ENCODE data around the gene VSNL1.

VSNL1 gene

DNA sequence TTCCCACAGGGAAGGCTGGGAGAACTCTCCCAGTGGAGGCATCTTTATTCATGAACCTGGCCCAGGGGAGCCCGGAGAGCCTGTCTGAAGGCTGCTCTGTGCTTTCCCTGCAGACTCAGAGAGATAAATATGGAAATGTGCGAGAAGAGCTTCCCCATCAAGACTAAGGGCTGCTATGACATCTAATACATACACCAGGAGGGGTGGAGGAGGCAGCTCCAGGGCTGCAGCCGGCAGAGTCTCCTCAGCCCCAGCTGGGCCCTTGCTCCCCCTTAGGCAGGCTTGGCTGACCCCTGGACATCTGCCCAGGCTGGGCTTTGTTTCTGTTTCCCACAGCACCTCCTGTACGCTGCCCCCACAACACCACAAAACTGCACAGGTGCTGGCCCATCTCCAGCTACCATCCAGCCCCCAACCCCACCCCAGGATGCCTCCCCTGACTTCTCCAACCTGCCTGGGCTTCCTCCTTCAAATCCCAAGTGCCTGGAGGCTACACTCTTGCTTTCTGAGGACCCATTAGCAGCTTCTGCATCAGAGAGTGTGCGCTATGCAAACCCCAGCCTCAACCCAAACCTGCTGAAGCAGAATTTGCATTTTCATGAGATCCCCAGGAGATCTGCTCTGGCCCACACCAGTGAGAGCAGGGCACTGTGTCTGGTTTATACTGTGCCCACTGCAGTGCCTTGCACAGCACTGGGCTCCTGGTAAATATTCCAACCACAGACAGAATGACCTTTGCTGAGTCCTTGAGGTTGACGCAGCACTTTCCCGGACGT lies 96.8 kb downstream of the VSNL1 start:
- H3K36me3 ChIP-seq (ENCODE audit: control insufficient read depth, insufficient read depth, low read length), result no peaks in the 10 kb centered on the region
- TF ChIP-seq, protein P1, sequence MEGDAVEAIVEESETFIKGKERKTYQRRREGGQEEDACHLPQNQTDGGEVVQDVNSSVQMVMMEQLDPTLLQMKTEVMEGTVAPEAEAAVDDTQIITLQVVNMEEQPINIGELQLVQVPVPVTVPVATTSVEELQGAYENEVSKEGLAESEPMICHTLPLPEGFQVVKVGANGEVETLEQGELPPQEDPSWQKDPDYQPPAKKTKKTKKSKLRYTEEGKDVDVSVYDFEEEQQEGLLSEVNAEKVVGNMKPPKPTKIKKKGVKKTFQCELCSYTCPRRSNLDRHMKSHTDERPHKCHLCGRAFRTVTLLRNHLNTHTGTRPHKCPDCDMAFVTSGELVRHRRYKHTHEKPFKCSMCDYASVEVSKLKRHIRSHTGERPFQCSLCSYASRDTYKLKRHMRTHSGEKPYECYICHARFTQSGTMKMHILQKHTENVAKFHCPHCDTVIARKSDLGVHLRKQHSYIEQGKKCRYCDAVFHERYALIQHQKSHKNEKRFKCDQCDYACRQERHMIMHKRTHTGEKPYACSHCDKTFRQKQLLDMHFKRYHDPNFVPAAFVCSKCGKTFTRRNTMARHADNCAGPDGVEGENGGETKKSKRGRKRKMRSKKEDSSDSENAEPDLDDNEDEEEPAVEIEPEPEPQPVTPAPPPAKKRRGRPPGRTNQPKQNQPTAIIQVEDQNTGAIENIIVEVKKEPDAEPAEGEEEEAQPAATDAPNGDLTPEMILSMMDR (IDR thresholded peaks at IDR 0.05; ENCODE audit: insufficient read depth, low read length, poor library complexity, severe bottlenecking), result no peak
- DNase-seq (ENCODE audit: extremely low read depth, insufficient read length), result no peak

DNA sequence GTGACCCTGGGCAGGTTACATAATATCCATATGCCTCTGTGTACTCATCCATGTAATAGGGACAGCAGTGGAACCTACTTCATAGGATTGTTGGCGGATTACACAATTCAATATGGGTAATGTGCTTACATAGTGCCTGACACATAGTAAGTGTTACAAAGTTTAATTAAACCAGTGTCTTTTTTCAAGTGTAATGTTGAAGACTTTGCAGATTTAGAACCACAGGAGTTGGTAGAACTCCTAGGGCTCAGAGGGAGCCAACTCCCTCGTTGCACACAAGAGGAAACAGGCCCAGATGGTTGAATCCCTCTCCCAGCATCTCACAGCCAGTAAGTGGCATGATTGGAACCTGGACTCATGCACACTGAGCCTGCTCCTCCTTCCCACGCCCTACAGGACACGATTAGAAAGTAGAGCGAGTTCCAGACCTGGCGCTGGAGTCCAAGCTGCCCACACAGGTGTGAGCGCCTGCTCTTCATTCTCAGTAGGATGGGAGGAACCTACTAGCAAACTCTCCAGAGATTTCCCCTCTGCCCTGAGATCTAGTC lies 97.8 kb downstream of the VSNL1 start:
- TF ChIP-seq, protein P1 (IDR thresholded peaks at IDR 0.05; ENCODE audit: insufficient read depth, low read length, poor library complexity, severe bottlenecking), result no peak
- no peaks in the 10 kb centered on the region for H3K36me3 ChIP-seq (ENCODE audit: control insufficient read depth, insufficient read depth, low read length)
- no peak for DNase-seq (ENCODE audit: extremely low read depth, insufficient read length)
- H3K4me3 ChIP-seq (replicated peaks; ENCODE audit: low read depth, low read length), result no peak overlapping the region
- no peaks in the 10 kb centered on the region; the same call in 1 of the 2 replicates for H3K27me3 ChIP-seq (replicated peaks; ENCODE audit: control insufficient read depth, insufficient read depth, low read length)

More for the DNA sequence above, 96.8 kb downstream of the VSNL1 start:
- no peaks in the 10 kb centered on the region; the same call in 1 of the 2 replicates for H3K27me3 ChIP-seq (replicated peaks; ENCODE audit: control insufficient read depth, insufficient read depth, low read length)
- H3K4me3 ChIP-seq (replicated peaks; ENCODE audit: low read depth, low read length), result no peak overlapping the region

DNA sequence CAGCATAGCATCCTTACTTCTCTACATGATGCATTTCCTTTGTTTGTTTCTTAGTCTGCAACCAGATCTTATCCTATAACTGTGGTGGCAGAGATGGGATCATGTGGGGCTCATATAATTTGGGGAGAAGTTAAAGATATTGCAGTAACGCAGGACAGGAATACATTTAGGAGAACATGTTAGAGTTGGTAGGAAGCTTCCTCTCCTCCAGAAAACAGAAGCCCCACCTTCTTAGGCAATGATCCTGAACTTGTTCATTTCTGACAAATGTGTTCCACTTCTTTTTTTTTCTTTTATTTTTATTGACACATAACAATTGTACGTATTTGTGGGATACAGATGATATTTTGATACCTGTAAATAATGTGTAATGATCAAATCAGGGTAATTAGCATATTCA lies 99.9 kb downstream of the VSNL1 start:
- Histone ChIP-seq H3K4me3 (replicated peaks; ENCODE audit: low read depth, low read length) (no peak overlapping the region), H3K27me3 (replicated peaks; ENCODE audit: control insufficient read depth, insufficient read depth, low read length) (no peaks in the 10 kb centered on the region), H3K36me3 (ENCODE audit: control insufficient read depth, insufficient read depth, low read length) (no peaks in the 10 kb centered on the region)
- TF ChIP-seq, protein P1 (IDR thresholded peaks at IDR 0.05; ENCODE audit: insufficient read depth, low read length, poor library complexity, severe bottlenecking), result no peak
- no peak for DNase-seq (ENCODE audit: extremely low read depth, insufficient read length)

DNA sequence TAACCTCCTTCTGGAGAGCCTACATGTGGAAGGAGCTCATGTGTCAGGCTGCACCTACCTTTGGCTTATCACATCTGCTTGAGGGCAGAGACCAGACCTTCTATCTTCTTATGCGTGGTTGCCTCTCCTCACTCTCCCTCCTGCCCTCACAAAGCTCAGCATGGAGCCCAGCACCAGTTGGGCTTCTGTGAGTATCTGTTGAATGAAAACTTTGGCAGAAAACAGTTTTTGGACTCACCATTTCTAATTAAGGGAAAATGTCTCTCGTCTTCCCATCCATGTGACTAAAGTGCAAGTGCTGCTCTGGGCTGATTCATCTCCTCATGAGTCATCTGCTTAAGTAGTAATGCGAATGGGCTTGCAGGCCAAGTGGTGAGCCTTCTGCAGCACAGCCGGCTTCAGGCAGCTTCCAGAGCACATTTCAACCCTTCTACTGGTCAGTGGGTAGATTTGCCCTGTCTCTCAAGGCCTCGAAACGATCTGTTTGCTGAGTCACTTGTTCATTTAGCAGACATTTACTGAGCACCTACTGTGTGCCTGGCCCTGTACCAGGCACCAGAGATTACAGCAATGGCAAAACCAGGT lies 102.6 kb downstream of the VSNL1 start:
- no peak overlapping the region for H3K4me3 ChIP-seq (replicated peaks; ENCODE audit: low read depth, low read length)
- TF ChIP-seq, protein P1 (IDR thresholded peaks at IDR 0.05; ENCODE audit: insufficient read depth, low read length, poor library complexity, severe bottlenecking), result no peak
- H3K27me3 ChIP-seq (replicated peaks; ENCODE audit: control insufficient read depth, insufficient read depth, low read length), result no peaks in the 10 kb centered on the region
- no peak for DNase-seq (ENCODE audit: extremely low read depth, insufficient read length)
- H3K36me3 ChIP-seq (ENCODE audit: control insufficient read depth, insufficient read depth, low read length), result no peaks in the 10 kb centered on the region

DNA sequence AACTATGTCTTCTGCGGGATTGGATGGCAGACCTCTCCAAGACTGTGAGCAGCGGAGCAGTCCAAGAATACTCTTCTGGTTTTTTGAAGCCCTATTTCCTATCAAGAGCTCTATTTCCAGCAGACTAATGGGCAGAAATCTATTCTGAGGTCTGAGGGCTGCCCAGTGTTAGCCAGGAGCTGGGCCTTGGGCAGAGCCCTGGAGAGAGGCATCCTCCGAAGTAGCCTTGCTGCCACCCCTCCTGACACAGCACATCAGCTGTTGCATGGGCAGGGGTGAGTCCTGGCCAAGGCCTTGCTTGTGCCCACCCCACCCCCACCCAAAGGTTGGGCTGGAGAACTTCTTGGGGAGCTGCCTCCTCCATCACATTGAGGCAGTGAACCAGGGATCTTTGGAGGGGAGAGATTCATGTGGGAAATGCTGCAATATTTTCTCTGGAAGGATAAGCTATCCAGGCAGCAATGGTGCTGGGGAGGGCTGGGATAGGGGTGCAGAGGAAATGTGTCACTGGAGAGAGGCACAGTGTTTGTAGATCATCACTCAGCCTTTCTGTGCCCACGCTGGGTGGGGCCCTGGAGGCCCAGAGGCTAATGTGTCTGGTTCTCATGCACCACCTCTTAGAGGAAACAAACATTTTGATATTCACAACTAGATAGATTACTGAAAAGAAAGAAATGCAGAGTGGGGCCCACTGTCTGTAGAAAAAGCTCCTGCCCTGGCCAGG lies 104.7 kb downstream of the VSNL1 start:
- no peaks in the 10 kb centered on the region for H3K36me3 ChIP-seq (ENCODE audit: control insufficient read depth, insufficient read depth, low read length)
- TF ChIP-seq, protein P1 (IDR thresholded peaks at IDR 0.05; ENCODE audit: insufficient read depth, low read length, poor library complexity, severe bottlenecking), result no peak
- DNase-seq (ENCODE audit: extremely low read depth, insufficient read length), result no peak
- no peak overlapping the region for H3K4me3 ChIP-seq (replicated peaks; ENCODE audit: low read depth, low read length)
- H3K27me3 ChIP-seq (replicated peaks; ENCODE audit: control insufficient read depth, insufficient read depth, low read length), result no peaks in the 10 kb centered on the region
